K562 (cell line): ENCODE results near the gene TMEM120B. TPM values are rescaled to one million over a fixed set of nuclear protein-coding genes. Genes with fewer than 3 reads are reported as not detected.

Experiments
- ARID2 ChIP-seq: fragments of 450-650 bp; IDR thresholded peaks from 2 replicates; pipeline ENCODE4 v1.6.1; 2017; ENCODE audit warnings: antibody characterized with exemption, mild to moderate bottlenecking
- CC2D1A ChIP-seq: fragments of 450-650 bp; IDR thresholded peaks from 2 replicates; pipeline ENCODE4 v1.6.1; 2017; ENCODE audit warnings: mild to moderate bottlenecking
- HDGF ChIP-seq: fragments of 450-650 bp; IDR thresholded peaks from 2 replicates; pipeline ENCODE4 v1.6.1; 2016
- HMG20A ChIP-seq: fragments of 450-650 bp; formaldehyde crosslinking; conservative IDR thresholded peaks from 2 replicates; pipeline ENCODE4 v1.4.0; 2020; ENCODE audit warnings: mild to moderate bottlenecking, mixed read lengths
- JUNB ChIP-seq: fragments of 450-650 bp; formaldehyde crosslinking; conservative IDR thresholded peaks from 2 replicates; pipeline ENCODE4 v1.4.0; 2020; ENCODE audit warnings: mild to moderate bottlenecking
- KLF13 ChIP-seq: fragments of 450-650 bp; IDR thresholded peaks from 2 replicates; pipeline ENCODE4 v1.6.1; 2016; ENCODE audit warnings: missing genetic modification characterization, low read depth, mild to moderate bottlenecking, missing compliant biosample characterization, moderate library complexity, borderline replicate concordance
- MTA3 ChIP-seq: fragments of 450-650 bp; formaldehyde crosslinking; IDR thresholded peaks from 2 replicates; pipeline ENCODE4 v1.6.1; 2017; ENCODE audit warnings: mild to moderate bottlenecking, borderline replicate concordance
- NCOA1 ChIP-seq: fragments of 450-650 bp; IDR thresholded peaks from 2 replicates; pipeline ENCODE4 v1.6.1; 2016; ENCODE audit warnings: low read depth
- RAD21 ChIP-seq, 2 experiments: fragments of 250-450 bp in 1 of 2; fragments of 450-650 bp in 1 of 2; sonication (Bioruptor Pico) in 1 of 2; formaldehyde crosslinking in 1 of 2; IDR thresholded peaks in 1 of 2; conservative IDR thresholded peaks in 1 of 2; 2 replicates each; pipeline versions ENCODE4 v1.4.0 to v1.8.0; 2020 to 2022; ENCODE audit warnings: mild to moderate bottlenecking in 2 of 2, moderate library complexity in 1 of 2
- RB1 ChIP-seq: fragments of 450-650 bp; IDR thresholded peaks from 2 replicates; pipeline ENCODE4 v1.6.1; 2017; ENCODE audit warnings: low read depth, mild to moderate bottlenecking
- SMC3 ChIP-seq: conservative IDR thresholded peaks from 2 replicates; pipeline ENCODE4 v1.6.1; 2011; ENCODE audit warnings: low read depth, low read length, improper control_type of control experiment; ENCODE audit not compliant: insufficient read depth
- SUPT5H ChIP-seq: fragments of 450-650 bp; IDR thresholded peaks from 2 replicates; pipeline ENCODE4 v1.6.1; 2016
- XRCC5 ChIP-seq: fragments of 200-400 bp; formaldehyde crosslinking; IDR thresholded peaks from 2 replicates; pipeline ENCODE4 v1.6.1; 2017; ENCODE audit warnings: low read depth, mild to moderate bottlenecking, low read length
- YY1 ChIP-seq, 3 experiments: IDR thresholded peaks; 2 replicates each; pipeline ENCODE4 v1.6.1; 2011; ENCODE audit warnings: low read length in 2 of 3, mild to moderate bottlenecking in 2 of 3, moderate library complexity in 2 of 3, borderline replicate concordance in 1 of 3, control low read depth in 1 of 3, low read depth in 1 of 3; ENCODE audit not compliant: insufficient read depth in 3 of 3, insufficient replicate concordance in 2 of 3, control insufficient read depth in 1 of 3, insufficient read length in 1 of 3; ENCODE audit errors: extremely low read depth in 1 of 3
- ZFP36 ChIP-seq: fragments of 150-350 bp; IDR thresholded peaks from 2 replicates; pipeline ENCODE4 v1.6.1; 2018; ENCODE audit warnings: low read length, low read depth; ENCODE audit not compliant: partially characterized antibody
- polyA plus RNA-seq, 8 experiments: library from polyadenylated mRNA; depleted of rRNA in 4 of 8; stranded (reverse) in 5 of 8; unstranded in 3 of 8; fragments of >200 nt; fragmentation: Nextera tagmentation in 2 of 8; fragmentation: Illumina TruSeq in 1 of 8; extraction: Ambion mirVana in 2 of 8; extraction: Trizol in 1 of 8; gene quantifications; 2 replicates each; pipeline versions ENCODE4 v1.2.1 to v1.2.3, GENCODE V29; 2011 to 2014; ENCODE audit warnings: inconsistent platforms in 1 of 8, missing spikeins in 1 of 8
- total RNA-seq, 7 experiments: library from RNA; depleted of rRNA in 6 of 7; stranded (reverse); fragments of >200 nt in 6 of 7; fragmentation: Illumina TruSeq in 2 of 7; extraction: Trizol in 2 of 7; gene quantifications; 2 replicates each; pipeline versions ENCODE4 v1.2.1 to v1.2.3, GENCODE V29; 2011 to 2021; ENCODE audit warnings: low replicate concordance in 1 of 7
- TF ChIP-seq, protein P1 (sequence below), 2 experiments: fragments of 150-350 bp in 1 of 2; IDR thresholded peaks; 2 replicates each; pipeline ENCODE4 v1.6.1; 2012 to 2016; ENCODE audit warnings: low read depth in 2 of 2, low read length in 2 of 2, mild to moderate bottlenecking in 1 of 2, moderate library complexity in 1 of 2
- TF ChIP-seq, protein P2 (sequence below): sonication (generic); formaldehyde crosslinking; IDR thresholded peaks from 2 replicates; pipeline ENCODE4 v1.8.0; 2022; ENCODE audit warnings: mild to moderate bottlenecking, low read depth, missing genetic modification reagents
- TF ChIP-seq, protein P3 (sequence below): sonication (generic); formaldehyde crosslinking; IDR thresholded peaks from 2 replicates; pipeline ENCODE4 v1.8.0; 2022; ENCODE audit warnings: mild to moderate bottlenecking, missing genetic modification reagents

The TMEM120B gene
- total and polyA plus RNA-seq, 9 of the 15 experiments (the other 6 are each of a cell fraction or from before 2014, with no cell fraction given) = 1.7 to 18.6 (median 7.4) TPM

DNA sequence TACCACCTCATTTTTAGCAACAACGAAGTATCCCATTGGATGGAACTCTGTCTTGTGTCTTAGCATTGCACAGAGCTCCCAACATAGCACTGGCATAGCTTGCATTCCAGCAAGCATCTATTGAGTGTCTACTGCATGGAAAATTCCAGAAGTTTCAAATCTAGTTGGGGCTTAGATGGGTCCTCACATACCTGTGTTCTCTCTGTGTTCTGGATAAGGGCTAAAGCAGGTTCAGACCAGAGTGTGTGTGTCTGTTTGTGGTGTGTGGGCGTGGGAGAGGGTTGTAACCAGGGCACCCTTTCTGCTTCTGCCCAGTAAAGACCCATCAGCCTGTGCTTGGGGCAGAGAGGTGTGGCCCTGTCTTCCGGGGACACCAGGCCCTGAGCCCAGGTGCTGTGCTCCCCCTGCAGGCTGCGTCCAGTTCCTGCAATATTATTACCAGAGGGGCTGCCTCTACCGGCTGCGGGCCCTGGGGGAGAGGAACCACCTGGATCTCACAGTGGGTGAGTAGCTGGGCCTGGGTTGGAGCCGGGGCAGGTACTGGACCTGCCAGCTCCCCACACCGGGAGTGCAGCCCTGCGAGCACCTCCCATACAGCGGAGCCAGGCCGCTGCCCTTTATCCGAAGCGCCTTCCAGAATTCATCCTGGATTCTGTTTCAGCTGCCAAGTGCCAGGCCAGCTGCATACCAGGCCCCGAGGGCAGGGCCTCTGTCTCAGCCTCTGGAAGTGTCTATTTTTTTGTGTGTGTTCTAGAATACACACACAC, 60.6 kb downstream of the TMEM120B start (continued):
- TF ChIP-seq, protein P1, sequence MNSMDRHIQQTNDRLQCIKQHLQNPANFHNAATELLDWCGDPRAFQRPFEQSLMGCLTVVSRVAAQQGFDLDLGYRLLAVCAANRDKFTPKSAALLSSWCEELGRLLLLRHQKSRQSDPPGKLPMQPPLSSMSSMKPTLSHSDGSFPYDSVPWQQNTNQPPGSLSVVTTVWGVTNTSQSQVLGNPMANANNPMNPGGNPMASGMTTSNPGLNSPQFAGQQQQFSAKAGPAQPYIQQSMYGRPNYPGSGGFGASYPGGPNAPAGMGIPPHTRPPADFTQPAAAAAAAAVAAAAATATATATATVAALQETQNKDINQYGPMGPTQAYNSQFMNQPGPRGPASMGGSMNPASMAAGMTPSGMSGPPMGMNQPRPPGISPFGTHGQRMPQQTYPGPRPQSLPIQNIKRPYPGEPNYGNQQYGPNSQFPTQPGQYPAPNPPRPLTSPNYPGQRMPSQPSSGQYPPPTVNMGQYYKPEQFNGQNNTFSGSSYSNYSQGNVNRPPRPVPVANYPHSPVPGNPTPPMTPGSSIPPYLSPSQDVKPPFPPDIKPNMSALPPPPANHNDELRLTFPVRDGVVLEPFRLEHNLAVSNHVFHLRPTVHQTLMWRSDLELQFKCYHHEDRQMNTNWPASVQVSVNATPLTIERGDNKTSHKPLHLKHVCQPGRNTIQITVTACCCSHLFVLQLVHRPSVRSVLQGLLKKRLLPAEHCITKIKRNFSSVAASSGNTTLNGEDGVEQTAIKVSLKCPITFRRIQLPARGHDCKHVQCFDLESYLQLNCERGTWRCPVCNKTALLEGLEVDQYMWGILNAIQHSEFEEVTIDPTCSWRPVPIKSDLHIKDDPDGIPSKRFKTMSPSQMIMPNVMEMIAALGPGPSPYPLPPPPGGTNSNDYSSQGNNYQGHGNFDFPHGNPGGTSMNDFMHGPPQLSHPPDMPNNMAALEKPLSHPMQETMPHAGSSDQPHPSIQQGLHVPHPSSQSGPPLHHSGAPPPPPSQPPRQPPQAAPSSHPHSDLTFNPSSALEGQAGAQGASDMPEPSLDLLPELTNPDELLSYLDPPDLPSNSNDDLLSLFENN (IDR thresholded peaks at IDR 0.05; ENCODE audit: low read depth in 2 of 2, low read length in 2 of 2) = peak in 1 of 2 experiments; percentile 29; a peak in 1 of 4 replicates
- no peak for TF ChIP-seq NCOA1
- TF ChIP-seq KLF13 = peak; percentile 81; the same call in 1 of the 2 replicates
- peak; percentile 94 to 98 for TF ChIP-seq RAD21 (CRISPR knock-in tag; conservative IDR thresholded peaks at IDR 0.05 in 1 of 2, IDR thresholded peaks at IDR 0.05 in 1 of 2)
- TF ChIP-seq RB1 = peak; percentile 80
- TF ChIP-seq ARID2 = peak; percentile 96
- TF ChIP-seq HDGF = peak; percentile 81; the same call in 1 of the 2 replicates
- no peak for TF ChIP-seq JUNB (CRISPR knock-in tag)
- peak; percentile 90 for TF ChIP-seq SMC3
- TF ChIP-seq ZFP36 = no peak
- peak in 1 of 3 experiments; percentile 31 for TF ChIP-seq YY1 (IDR thresholded peaks at IDR 0.05; ENCODE audit: borderline replicate concordance in 1 of 3, control insufficient read depth in 1 of 3, extremely low read depth in 1 of 3, insufficient read depth in 3 of 3, insufficient read length in 1 of 3, insufficient replicate concordance in 2 of 3, low read depth in 1 of 3, low read length in 2 of 3)
- TF ChIP-seq HMG20A (CRISPR knock-in tag) = no peak
- TF ChIP-seq, protein P2, sequence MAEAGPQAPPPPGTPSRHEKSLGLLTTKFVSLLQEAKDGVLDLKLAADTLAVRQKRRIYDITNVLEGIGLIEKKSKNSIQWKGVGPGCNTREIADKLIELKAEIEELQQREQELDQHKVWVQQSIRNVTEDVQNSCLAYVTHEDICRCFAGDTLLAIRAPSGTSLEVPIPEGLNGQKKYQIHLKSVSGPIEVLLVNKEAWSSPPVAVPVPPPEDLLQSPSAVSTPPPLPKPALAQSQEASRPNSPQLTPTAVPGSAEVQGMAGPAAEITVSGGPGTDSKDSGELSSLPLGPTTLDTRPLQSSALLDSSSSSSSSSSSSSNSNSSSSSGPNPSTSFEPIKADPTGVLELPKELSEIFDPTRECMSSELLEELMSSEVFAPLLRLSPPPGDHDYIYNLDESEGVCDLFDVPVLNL = 0 out of 2 replicates have a peak, but pooled peaks have one; percentile 31
- TF ChIP-seq CC2D1A = peak; percentile 85
- TF ChIP-seq MTA3 = 0 out of 2 replicates have a peak, but pooled peaks have one; percentile 24
- TF ChIP-seq, protein P3, sequence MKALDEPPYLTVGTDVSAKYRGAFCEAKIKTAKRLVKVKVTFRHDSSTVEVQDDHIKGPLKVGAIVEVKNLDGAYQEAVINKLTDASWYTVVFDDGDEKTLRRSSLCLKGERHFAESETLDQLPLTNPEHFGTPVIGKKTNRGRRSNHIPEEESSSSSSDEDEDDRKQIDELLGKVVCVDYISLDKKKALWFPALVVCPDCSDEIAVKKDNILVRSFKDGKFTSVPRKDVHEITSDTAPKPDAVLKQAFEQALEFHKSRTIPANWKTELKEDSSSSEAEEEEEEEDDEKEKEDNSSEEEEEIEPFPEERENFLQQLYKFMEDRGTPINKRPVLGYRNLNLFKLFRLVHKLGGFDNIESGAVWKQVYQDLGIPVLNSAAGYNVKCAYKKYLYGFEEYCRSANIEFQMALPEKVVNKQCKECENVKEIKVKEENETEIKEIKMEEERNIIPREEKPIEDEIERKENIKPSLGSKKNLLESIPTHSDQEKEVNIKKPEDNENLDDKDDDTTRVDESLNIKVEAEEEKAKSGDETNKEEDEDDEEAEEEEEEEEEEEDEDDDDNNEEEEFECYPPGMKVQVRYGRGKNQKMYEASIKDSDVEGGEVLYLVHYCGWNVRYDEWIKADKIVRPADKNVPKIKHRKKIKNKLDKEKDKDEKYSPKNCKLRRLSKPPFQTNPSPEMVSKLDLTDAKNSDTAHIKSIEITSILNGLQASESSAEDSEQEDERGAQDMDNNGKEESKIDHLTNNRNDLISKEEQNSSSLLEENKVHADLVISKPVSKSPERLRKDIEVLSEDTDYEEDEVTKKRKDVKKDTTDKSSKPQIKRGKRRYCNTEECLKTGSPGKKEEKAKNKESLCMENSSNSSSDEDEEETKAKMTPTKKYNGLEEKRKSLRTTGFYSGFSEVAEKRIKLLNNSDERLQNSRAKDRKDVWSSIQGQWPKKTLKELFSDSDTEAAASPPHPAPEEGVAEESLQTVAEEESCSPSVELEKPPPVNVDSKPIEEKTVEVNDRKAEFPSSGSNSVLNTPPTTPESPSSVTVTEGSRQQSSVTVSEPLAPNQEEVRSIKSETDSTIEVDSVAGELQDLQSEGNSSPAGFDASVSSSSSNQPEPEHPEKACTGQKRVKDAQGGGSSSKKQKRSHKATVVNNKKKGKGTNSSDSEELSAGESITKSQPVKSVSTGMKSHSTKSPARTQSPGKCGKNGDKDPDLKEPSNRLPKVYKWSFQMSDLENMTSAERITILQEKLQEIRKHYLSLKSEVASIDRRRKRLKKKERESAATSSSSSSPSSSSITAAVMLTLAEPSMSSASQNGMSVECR (CRISPR knock-in tag) = 0 out of 2 replicates have a peak, but pooled peaks have one; percentile 36
- TF ChIP-seq SUPT5H = no peak
- TF ChIP-seq XRCC5 = peak; percentile 80; the same call in 1 of the 2 replicates
